Prostate gland (tissue), 2 donors: ENCODE measurements around the gene PLEKHM3.

ENCODE experiments used
- POLR2A ChIP-seq: fragments of 450-650 bp; IDR thresholded peaks from one replicate; pipeline ENCODE4 v1.6.1; 2016; ENCODE audit warnings: antibody characterized with exemption, mild to moderate bottlenecking
- POLR2AphosphoS5 ChIP-seq: sonication (generic); formaldehyde crosslinking; IDR thresholded peaks from one replicate; pipeline ENCODE4 v1.6.1; 2017; ENCODE audit warnings: antibody characterized with exemption
- TF ChIP-seq, protein P1 (sequence below), 4 experiments: fragments of 200-600 bp in 2 of 4; fragments of 450-650 bp in 2 of 4; sonication (generic) in 2 of 4; IDR thresholded peaks; 1 replicate in 3 of 4; 2 replicates in 1 of 4; pipeline ENCODE4 v1.5.1; 2016 to 2019; ENCODE audit warnings: antibody characterized with exemption in 4 of 4, mild to moderate bottlenecking in 2 of 4, moderate library complexity in 2 of 4

DNA sequence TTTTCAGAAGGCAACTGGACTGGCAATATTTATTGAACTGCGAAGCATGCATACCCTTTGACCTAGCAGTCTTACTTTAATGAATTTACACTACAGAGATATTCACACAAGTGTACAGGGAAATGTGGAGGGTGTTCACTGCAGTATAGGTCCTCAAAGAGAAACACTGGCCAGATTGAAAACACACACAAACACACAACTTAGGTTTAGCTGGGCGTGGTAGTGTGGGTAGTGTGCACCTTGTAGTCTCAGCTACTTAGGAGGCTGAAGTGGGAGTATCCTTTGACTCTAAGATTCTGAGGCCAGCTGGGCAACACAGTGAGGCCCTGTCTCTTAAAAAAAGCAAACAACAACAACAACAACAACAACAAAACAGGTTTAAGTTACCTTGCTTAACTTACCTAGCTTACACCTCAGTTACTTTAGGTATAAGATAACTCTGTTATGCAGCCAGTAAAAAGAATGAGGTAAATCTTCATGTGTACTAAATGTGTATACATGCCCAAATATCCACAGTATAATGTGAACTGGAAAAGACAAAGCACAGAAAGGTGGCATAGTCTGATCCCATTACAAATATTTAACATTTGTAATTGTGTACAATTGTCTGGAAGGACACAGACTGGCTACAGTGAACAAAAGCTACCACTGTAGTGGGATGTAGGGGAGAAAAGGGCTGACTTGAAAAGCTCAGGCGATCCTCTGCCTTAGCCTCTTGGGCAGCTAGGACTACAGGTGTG is 149.7 kb downstream of the PLEKHM3 start:
- TF ChIP-seq, protein P1, sequence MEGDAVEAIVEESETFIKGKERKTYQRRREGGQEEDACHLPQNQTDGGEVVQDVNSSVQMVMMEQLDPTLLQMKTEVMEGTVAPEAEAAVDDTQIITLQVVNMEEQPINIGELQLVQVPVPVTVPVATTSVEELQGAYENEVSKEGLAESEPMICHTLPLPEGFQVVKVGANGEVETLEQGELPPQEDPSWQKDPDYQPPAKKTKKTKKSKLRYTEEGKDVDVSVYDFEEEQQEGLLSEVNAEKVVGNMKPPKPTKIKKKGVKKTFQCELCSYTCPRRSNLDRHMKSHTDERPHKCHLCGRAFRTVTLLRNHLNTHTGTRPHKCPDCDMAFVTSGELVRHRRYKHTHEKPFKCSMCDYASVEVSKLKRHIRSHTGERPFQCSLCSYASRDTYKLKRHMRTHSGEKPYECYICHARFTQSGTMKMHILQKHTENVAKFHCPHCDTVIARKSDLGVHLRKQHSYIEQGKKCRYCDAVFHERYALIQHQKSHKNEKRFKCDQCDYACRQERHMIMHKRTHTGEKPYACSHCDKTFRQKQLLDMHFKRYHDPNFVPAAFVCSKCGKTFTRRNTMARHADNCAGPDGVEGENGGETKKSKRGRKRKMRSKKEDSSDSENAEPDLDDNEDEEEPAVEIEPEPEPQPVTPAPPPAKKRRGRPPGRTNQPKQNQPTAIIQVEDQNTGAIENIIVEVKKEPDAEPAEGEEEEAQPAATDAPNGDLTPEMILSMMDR (IDR thresholded peaks at IDR 0.05), result no peak
- TF ChIP-seq POLR2A (no peak), POLR2AphosphoS5 (no peak)
